ENCODE data around the gene EZR.

DNA sequence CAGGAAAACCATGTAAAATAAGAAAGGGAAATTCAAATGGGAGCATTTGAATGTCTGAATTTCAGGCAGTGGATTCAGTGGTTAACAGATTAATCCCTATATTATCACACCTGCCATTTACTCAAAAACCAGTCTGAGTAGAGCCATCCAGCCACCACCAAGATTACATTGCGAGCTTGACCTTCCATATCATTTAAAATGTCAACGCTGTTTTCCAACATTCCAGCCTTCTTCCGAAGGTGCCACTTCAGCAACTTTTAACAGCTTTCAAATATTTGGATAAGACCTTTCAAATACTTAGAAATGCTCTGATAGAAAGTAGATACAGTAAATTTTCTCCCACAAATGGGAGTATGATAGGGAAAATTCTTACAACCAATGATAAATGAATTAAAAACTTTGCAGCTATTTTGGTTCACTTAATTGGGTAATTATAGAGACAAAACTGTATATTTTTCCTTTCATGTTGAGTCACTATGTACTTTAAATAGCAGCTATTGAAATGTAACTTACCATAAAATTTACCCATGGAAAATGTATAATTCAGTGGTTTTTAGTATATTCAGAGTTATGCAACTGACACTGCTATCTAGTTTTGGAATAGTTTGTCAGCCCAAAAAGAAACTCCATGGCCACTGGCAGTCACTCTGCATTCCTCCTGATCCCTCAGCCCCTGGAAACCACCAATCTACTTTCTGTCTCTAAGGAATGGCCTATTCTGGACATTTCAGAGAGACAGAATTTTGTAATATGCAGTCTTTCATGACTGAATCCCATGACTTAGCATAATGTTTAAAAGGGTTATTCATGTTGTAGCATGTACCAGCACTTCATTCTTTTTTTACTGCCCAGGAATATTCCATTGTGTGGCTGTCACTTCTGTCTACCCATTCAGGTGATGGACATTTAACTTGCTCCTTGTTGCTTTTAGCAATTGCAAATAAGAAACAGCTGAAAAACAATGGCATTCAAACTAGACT is 21.5 kb downstream of the EZR start:
- no peak for TF ChIP-seq POLR2AphosphoS5 (IDR thresholded peaks at IDR 0.05; ENCODE audit: low read depth, low read length)
- TF ChIP-seq POLR2A (IDR thresholded peaks at IDR 0.05; ENCODE audit: low read depth, low read length): no peak
- no peak for TF ChIP-seq TAF1 (IDR thresholded peaks at IDR 0.05; ENCODE audit: low read depth, low read length)
- TF ChIP-seq SPI1 (IDR thresholded peaks at IDR 0.05; ENCODE audit: low read depth, low read length): no peak
